Kasumi-1 (cell line): ENCODE measurements around the gene CWC27.

Source experiments
- DNase-seq, 2 experiments: peaks; one replicate each; lab custom pipeline; 2025; lab: John Stamatoyannopoulos, UW

Gene CWC27

DNA sequence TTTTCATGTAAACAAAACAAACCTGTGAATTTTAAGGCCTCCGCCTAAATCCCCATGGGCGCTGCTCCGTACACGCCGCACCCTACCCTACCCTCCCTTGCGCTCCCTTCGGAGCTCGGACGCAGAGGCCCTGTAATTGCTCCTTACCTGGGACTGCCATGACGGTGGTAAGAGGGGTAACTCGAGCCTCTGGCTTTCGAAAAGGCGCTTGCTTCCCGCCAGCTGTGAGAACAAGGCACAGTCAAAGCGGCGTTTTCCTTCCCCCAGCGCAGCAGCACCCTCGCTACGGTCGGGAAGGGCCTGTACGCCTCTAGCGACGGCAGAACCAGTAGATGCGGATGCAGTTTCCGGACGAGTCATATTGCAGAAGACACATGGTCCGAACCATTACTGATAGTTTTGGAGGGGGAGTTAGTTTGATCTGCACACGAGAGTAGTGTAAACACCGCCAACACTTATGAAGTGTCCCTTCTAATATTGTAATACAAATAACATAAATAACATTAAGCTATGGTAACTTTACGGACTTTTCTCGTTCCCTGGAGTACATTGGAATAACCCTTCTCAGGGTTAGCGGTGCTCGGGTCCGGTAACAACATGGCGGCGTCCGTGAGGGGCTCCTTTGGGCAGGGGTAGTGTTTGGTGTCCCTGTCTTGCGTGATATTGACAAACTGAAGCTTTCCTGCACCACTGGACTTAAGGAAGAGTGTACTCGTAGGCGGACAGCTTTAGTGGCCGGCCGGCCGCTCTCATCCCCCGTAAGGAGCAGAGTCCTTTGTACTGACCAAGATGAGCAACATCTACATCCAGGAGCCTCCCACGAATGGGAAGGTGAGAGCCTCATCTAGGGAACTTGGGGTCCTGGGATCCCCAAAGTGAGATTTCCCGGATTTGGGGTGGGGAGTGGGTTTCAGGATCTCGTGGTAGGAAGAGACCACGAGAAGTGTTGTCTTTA lies at the start of gene CWC27, which contains the start of gene SREK1IP1:
Gene CWC27 (plus strand): TSS at position 573 of the 955 bp plus-strand sequence. CDS start 217 bp downstream, at position 790.
Gene SREK1IP1 (minus strand): TSS at position 334 of the 955 bp plus-strand sequence. CDS start 174 bp downstream, at position 160.
- DNase-seq: peak; percentile 94 to 96

DNA sequence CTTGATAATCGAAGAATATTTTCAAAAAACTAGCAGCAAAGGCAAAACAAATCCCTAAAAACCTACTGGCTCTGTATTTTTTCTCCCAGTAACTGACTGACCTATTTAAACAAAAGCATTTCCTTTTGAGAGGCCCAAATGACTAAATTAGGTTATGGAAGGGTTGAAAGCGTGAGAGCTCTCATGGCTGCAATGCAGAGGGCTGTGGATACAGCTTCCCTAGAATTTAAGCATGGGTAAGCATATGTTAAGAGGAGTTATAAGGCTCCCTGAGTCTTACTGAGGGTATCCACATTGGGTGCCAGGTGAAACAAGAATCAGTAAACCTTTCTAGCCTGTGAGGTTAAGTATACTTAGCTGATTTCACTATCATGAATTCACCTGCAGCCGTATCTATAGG lies 46.1 kb upstream of the CWC27 start:
- DNase-seq: no peak

- DNase-seq: no peak
Measured at GRCh38 chr5:64727150-64727549, 41.6 kb upstream of the CWC27 start.

DNA sequence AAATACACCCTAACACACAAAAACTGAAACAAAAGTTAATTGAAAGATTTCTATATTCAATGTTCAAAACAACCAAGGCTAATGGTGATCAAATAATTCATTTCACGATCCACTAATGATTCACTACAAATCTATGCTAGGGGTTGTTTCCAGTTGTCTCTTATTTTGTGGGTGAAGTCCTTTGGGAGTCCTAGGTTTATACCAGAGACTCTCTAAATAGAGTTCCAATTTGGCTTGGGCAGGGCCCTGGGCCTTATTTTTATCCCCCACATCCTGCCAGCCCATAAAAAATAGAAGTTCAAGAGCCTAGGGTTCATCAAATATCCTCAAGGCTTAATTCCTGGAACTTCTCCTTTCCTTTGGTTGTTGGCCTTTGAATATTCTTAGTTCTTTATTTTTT lies 26.3 kb upstream of the CWC27 start:
- no peak for DNase-seq

GRCh38 chr5:64742821-64743220 lies 25.9 kb upstream of the CWC27 start:
- DNase-seq: no peak

DNA sequence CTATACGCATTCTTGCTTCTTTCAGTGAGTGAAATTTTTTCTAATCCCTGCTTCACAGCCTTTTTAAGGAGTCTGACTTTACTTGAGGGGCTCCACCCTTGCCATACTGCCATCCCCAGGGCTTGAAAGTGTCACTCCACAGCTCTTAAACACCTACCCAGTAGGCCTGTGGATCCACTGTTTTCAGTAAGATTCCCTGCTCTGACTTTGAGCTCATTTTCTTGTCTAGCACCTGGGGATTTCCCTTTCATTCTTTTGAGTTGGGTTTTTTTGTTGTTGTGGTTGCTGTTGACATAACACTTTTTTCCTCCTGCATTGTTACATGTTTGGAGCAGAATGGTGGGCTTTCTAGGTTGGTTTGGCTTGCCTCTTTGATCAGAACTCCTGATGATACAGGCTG lies 23.8 kb upstream of the CWC27 start:
- DNase-seq: no peak

GRCh38 chr5:64746446-64746845 lies 22.3 kb upstream of the CWC27 start:
- DNase-seq: no peak

DNA sequence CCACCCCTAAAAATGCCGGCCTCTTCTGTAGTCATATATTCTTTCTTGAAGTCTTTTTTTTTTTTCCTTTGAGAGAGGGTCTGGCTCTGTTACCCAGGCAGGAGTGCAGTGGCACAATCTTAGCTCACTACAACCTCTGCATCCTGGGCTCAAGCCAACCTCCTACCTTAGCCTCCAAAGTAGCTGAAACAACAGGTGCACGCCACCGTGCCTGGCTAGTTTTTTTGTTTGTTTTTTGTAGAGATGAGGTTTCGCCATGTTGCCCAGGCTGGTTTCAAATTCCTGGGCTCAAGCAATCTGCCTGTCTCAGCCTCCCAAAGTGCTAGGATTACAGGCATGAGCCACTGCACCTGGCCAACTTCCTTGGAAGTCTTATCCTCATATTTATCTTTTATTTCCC lies 19.3 kb upstream of the CWC27 start:
- no peak for DNase-seq

- DNase-seq: no peak
Measured at GRCh38 chr5:64754066-64754465, 14.7 kb upstream of the CWC27 start.

- DNase-seq: no peak
Measured at GRCh38 chr5:64758901-64759300, 9.8 kb upstream of the CWC27 start.

DNA sequence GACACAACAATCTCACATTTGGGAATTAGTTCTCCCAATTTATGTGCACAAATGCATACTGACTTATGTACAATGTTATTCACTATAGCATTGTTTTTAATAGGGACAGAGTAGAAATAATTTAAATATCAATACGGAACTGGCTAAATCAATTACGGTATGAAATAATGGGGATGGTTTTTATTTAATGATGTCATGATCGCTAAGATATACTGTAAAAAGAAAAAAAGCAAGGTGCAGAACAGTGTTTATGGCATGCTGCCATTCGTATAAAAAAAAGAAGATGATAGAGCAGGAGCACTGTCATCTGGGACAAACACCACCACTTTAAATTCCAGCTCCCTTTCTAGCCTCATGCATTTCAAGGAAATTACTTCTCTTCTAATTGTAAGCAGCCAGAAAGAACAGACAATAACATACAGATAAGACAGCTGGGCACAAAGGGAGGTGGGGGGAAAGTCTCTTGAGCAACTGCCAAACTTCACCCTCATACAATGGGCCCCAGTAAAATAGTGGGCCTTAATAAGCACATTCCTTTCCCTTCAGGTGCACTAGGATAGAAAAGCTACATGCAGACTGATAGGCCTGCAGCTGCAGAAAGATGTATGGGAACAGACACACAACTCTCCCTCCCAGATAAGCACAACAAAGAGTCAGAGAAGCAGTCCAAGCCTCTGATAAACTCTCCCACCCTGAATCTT lies 8.6 kb upstream of the CWC27 start:
- DNase-seq: no peak

DNA sequence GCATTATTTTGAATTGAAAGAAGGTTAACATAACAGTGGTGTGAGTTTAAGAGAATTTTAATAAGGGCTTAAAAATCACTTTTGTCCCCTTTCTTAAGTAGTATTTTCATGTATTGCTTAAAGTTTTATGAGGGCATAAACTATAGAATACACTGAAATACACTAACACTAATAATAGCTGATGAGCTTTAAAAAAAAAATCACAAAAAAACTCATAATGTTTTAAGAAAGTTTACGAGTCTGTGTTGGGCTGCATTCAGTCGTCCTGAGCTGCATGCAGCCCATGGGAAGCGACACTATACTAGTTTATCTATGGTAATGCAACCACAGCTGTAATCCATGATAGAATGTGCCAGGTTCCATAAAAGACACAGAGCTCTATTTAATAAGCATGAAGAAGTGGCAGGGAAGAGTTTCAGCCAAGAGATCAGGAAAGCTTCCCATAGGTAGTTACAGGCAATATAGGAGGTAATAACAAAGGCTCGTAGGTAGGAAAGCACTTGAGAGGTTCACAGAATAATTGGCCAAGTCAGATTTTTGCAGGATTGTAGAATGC lies 4.7 kb upstream of the CWC27 start:
- no peak for DNase-seq

- DNase-seq: no peak
Measured at GRCh38 chr5:64765804-64766504, 2.8 kb upstream of the CWC27 start.

- DNase-seq: peak; percentile 14 to 34
Measured at GRCh38 chr5:64766941-64767340, 1.8 kb upstream of the CWC27 start.

GRCh38 chr5:64767959-64768357 lies 772 bp upstream of the CWC27 start:
- peak; percentile 45 to 48 for DNase-seq

DNA sequence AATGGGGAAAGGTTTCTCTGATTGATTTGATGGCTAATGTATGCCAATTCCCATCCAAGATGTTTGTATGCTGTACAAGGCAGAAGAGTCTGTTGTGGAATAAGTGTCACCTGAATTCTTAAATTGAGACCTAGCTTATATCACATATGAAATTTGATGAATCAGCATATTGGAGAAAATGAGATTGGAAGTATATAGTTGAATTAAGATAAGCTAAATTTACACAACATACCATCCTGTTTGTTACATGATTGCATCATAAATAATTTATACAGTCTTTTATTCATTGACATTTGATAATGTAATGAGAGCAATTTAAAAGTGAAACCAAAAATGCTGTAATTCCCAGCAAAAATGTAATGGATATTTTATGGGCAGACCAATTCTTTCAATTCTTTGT lies 1.1 kb downstream of the CWC27 start:
- DNase-seq: no peak

DNA sequence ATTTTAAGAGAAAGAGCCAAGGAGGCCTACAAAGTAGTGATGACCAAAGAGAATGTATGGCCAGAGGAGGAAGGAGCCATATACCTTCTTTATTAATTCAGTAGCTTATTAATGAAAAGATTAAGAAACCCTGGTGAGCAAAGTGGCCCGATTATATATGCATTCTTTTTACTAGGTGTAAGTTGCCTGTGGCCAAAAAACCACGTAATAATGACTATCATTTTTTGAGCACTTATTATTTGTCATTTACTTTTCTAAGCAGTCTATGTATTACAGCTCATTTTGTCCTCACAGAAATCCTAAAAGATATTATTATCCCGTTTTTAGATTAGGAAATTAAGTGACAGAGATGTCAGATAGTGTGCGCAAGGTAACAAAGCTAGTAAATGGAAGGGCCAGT lies 3.0 kb downstream of the CWC27 start:
- DNase-seq: no peak

DNA sequence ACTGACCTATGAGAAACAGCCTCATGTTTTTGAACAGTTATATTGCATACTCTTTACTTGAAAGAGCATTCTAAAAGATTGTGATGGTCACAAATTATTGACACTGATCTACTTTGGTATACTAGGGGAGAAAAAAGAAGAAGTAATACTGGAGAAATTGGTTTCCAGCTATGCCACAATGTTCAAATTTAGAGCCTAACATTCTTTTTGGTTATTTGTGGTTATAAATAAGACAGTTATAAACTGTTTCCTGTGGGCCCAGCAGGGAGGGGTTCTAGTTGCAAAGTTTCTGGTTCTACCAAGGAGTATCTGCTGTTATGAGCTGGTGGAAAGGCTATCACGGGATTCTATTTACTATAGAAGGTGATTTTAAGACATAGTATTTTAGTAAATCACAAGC lies 4.8 kb downstream of the CWC27 start:
- peak; percentile 45 to 66 for DNase-seq

- DNase-seq: peak; percentile 83 to 84
Measured at GRCh38 chr5:64775291-64775690, 6.6 kb downstream of the CWC27 start.

- peak; percentile 89 to 92 for DNase-seq
Measured at GRCh38 chr5:64784451-64785025, 15.8 kb downstream of the CWC27 start.

DNA sequence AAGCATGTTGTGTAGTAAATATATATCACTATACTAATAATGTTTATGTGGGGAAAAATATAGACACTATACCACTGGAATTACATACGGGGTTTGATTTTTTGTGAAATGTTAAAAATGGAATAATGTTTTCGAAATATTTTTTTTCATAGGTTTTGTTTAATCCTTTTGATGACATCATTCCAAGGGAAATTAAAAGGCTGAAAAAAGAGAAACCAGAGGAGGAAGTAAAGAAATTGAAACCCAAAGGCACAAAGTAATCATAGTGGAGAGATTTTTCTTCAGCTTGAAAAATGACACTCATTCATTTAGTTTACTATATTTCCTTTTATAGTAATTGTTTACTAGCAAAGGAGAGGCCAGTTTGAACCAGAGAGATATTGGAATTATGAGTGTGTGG lies 17.6 kb downstream of the CWC27 start:
- no peak for DNase-seq

GRCh38 chr5:64788156-64788555 lies 19.4 kb downstream of the CWC27 start:
- no peak for DNase-seq
